ENCODE results near the gene ANO1.
"Not testable (repeated sequence)": the region's sequence is repeated elsewhere in the genome, so short reads cannot be mapped to it uniquely, and the experiment has no call there.

The ANO1 gene

GRCh38 chr11:70200212-70200844, 122.2 kb downstream of the ANO1 start:
- DNase-seq, result no peak

- not testable (repeated sequence) for DNase-seq
These were observed 122.9 kb downstream of the ANO1 start for GRCh38 chr11:70201047-70201446.

GRCh38 chr11:70201882-70202861, 124.1 kb downstream of the ANO1 start:
- DNase-seq, result no peak

- peak; percentile 94 for DNase-seq
These were observed 125.0 kb downstream of the ANO1 start, which contains the start of gene FADD for GRCh38 chr11:70202920-70203750. Gene FADD (plus strand): TSS chr11:70203296. CDS start chr11:70203460, 164 bp downstream.

- peak; percentile 64 for DNase-seq
These were observed 125.8 kb downstream of the ANO1 start for GRCh38 chr11:70203751-70204465.

GRCh38 chr11:70204466-70204799, 126.3 kb downstream of the ANO1 start:
- no peak for DNase-seq

GRCh38 chr11:70205049-70205725, 127.1 kb downstream of the ANO1 start:
- DNase-seq, result no peak

GRCh38 chr11:70205766-70206165, 127.6 kb downstream of the ANO1 start:
- DNase-seq, result no peak

GRCh38 chr11:70206226-70206981, 128.3 kb downstream of the ANO1 start:
- DNase-seq, result no peak

- DNase-seq, result no peak
These were observed 128.9 kb downstream of the ANO1 start for GRCh38 chr11:70206982-70207376.

- DNase-seq, result no peak
These were observed 129.5 kb downstream of the ANO1 start for GRCh38 chr11:70207531-70208131.

GRCh38 chr11:70209391-70209912, 131.3 kb downstream of the ANO1 start:
- no peak for DNase-seq

- no peak for DNase-seq
These were observed 132.0 kb downstream of the ANO1 start for GRCh38 chr11:70210051-70210501.

- no peak for DNase-seq
These were observed 132.4 kb downstream of the ANO1 start for GRCh38 chr11:70210530-70210929.

GRCh38 chr11:70212227-70212811, 134.2 kb downstream of the ANO1 start:
- DNase-seq, result no peak

- not testable (repeated sequence) for DNase-seq
These were observed 139.3 kb downstream of the ANO1 start for GRCh38 chr11:70217388-70217787.

- DNase-seq, result not testable (repeated sequence)
These were observed 140.0 kb downstream of the ANO1 start for GRCh38 chr11:70218076-70218475.

GRCh38 chr11:70220136-70220535, 142.0 kb downstream of the ANO1 start:
- DNase-seq, result no peak

- no peak for DNase-seq
These were observed 142.8 kb downstream of the ANO1 start for GRCh38 chr11:70220920-70221319.

- no peak for DNase-seq
These were observed 147.6 kb downstream of the ANO1 start for GRCh38 chr11:70225681-70226177.

Measured in right forelimb (tissue), 1 donor.